Fibroblast of villous mesenchyme (primary cell): ENCODE measurements around the gene INCA1. TPM values are rescaled to one million over a fixed set of nuclear protein-coding genes. Genes with fewer than 3 reads are reported as not detected.
A peak's percentile ranks its signal among the peaks of the same experiment; 100 is the strongest.

Experiments
- DNase-seq: peaks from one replicate; pipeline ENCODE4 v3.0.0-alpha.2; 2010; ENCODE audit warnings: low read depth
- H3K4me3 ChIP-seq: 2 replicates; pipeline ENCODE4 v1.5.1; 2011; ENCODE audit warnings: low read depth, mild to moderate bottlenecking, low read length
- total RNA-seq: library from RNA; depleted of rRNA; stranded (reverse); fragments of >200 nt; gene quantifications from 2 replicates; pipeline ENCODE4 v1.2.3, GENCODE V29; 2012
- TF ChIP-seq, protein P1 (sequence below): IDR thresholded peaks from 2 replicates; pipeline ENCODE4 v1.5.1; 2012; ENCODE audit warnings: low read depth, mild to moderate bottlenecking, low read length; ENCODE audit not compliant: insufficient read depth

Gene INCA1
- total RNA-seq, 1 donor: 1.3 TPM

DNA sequence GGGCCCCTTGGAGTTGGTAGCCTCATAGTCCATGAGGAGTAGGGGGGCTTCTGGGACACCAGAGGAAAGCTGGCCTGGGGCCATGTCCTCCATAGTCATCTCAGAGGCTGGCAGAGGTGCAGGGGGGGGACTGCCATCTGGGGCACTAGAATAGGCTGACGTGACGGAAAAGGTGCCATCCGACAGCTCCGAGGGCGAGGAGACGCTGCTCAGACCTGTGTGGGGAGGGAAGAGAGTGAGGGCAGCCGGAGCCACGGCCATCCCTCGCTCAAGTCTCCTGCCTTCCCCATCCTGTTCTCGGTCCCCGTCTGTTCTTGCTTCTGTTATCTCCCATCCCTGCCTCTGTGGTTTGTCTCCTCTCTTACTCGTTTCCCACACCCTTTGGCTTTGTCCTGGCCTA lies 25.0 kb downstream of the INCA1 start:
- H3K4me3 ChIP-seq: no peak overlapping the region
- no peak for DNase-seq
- TF ChIP-seq, protein P1, sequence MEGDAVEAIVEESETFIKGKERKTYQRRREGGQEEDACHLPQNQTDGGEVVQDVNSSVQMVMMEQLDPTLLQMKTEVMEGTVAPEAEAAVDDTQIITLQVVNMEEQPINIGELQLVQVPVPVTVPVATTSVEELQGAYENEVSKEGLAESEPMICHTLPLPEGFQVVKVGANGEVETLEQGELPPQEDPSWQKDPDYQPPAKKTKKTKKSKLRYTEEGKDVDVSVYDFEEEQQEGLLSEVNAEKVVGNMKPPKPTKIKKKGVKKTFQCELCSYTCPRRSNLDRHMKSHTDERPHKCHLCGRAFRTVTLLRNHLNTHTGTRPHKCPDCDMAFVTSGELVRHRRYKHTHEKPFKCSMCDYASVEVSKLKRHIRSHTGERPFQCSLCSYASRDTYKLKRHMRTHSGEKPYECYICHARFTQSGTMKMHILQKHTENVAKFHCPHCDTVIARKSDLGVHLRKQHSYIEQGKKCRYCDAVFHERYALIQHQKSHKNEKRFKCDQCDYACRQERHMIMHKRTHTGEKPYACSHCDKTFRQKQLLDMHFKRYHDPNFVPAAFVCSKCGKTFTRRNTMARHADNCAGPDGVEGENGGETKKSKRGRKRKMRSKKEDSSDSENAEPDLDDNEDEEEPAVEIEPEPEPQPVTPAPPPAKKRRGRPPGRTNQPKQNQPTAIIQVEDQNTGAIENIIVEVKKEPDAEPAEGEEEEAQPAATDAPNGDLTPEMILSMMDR: no peak

DNA sequence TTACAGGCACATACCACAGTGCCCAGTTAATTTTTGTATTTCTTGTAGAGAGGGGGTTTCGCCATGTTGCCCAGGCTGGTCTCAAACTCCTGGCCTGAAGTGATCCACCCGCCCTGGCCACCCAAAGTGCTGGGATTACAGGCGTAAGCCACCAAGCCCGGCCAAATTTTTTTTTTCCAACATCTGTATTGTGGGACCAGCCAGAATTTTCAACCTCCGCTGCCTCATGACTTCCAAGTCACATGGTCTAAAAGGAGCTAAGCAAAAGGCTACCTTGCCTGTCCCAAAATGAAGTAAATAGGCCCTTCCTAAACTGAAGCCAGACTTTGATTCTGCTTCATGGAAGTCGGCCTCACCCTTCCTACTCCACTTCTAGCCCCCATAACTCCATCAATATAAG lies 25.5 kb downstream of the INCA1 start:
- DNase-seq: no peak
- TF ChIP-seq, protein P1: no peak
- no peak overlapping the region for H3K4me3 ChIP-seq

DNA sequence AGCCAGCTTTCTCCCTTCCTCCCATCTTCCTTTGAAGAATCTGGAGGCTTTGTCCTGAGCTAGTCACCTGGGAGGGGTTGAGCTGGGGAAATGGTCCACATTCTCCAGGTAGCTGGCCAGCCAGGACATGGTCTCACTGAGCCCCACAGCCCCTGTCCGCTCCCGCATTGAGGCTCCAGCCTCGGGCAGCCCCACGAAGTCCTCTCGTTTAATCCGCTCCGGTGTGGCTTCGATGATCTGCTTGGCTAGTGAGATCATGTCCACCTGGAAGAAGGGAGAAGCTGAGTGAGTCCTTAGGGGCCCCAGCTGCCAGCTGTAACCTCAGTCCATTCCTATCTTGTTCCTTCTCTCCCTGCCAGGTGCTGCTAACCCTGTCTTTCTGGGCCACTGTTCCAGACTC lies 27.0 kb downstream of the INCA1 start:
- H3K4me3 ChIP-seq: no peak overlapping the region
- TF ChIP-seq, protein P1: no peak
- DNase-seq: no peak

DNA sequence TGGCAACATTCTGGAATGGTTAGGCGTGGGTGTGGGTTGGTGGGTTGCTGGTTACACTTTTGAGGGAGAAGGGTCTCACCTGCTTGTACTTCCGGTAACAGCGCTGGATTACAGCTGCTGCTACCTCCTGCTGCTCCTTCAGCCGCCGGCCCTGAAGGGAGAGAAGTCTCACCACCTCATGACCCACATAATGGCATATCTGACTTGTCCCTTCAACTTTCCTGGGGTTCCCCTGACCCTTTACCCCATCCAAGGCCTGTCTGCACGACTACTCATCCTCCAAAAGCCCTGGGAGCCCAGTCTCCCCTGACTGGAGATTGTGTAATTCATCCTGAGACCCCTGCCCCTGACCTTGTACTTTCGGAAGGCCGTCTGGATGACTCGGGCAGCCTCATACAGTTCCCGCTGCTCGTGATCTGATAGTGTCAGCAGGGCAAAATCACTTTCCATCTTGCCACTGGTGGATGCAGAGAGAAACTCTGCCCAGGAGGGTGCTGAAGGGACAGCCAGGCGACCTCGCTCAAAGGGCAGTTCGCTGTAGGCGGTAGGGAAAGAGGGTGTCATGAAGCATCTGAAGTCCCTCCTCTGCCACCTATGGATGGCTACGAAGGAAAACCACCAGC lies 27.7 kb downstream of the INCA1 start:
- peak overlapping the region; percentile 94 for H3K4me3 ChIP-seq
- TF ChIP-seq, protein P1: no peak
- DNase-seq: peak; percentile 49

DNA sequence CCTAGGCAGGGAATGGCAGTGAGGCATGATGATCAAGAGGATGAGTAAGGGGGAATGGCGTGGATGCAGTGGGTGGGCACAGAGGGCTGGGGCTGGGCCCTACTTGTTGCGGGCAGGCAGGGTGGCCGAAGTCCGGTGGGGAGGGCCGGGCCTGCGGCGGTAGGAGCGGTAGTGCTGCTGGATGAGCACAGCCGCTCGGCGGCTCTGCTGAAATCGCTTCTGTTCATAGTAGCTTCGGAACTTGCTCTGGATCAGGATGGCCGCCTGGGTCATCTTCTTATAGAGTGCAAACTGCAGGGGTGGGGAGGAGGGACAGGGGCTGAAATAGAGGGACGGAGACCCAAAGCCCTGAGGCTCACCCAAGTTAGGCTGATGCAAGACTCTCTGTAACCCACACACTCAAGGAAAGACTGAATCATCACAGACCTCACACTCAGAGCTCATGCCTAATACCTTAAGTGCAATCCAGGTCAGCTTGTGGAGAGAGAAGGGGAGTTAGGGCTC lies 28.2 kb downstream of the INCA1 start:
- H3K4me3 ChIP-seq: peak overlapping the region; percentile 94
- peak; percentile 95 for DNase-seq
- TF ChIP-seq, protein P1: no peak

DNA sequence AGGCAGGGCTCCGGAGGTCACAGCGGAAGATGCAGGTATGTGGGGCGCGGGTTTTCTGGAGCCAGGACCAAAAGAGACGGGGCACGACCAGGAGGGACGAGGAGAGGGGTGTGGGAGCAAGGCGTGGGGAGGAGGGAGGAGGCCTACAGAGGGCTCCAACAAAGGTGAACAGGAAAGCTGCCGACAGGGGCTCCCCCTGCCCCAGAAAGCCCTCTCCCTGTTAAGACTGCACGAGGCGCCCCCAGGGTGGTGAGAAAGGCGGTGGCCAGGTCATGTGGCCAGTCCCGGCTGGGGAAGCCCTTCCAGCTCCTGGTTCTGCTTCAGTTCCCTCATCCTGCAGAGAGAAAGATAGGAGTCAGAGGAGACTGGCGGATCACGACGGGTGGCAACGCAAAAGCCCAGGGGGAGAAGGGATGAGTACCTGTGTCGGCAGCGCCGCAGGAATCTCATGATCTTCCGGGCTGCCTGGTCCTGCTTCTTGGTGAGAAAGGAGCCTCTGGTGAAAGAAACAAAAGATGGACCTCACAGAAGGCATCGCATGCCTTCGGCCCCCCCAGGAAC lies 28.8 kb downstream of the INCA1 start:
- H3K4me3 ChIP-seq: peak overlapping the region; percentile 94
- TF ChIP-seq, protein P1: no peak
- DNase-seq: peak; percentile 43
